Measurements from ENCODE around the gene CEP19. TPM values are rescaled to one million over a fixed set of nuclear protein-coding genes. Genes with fewer than 3 reads are reported as not detected.

Gene CEP19
- total RNA-seq, 1 experiment from 2014 or later = 1.3 TPM

DNA sequence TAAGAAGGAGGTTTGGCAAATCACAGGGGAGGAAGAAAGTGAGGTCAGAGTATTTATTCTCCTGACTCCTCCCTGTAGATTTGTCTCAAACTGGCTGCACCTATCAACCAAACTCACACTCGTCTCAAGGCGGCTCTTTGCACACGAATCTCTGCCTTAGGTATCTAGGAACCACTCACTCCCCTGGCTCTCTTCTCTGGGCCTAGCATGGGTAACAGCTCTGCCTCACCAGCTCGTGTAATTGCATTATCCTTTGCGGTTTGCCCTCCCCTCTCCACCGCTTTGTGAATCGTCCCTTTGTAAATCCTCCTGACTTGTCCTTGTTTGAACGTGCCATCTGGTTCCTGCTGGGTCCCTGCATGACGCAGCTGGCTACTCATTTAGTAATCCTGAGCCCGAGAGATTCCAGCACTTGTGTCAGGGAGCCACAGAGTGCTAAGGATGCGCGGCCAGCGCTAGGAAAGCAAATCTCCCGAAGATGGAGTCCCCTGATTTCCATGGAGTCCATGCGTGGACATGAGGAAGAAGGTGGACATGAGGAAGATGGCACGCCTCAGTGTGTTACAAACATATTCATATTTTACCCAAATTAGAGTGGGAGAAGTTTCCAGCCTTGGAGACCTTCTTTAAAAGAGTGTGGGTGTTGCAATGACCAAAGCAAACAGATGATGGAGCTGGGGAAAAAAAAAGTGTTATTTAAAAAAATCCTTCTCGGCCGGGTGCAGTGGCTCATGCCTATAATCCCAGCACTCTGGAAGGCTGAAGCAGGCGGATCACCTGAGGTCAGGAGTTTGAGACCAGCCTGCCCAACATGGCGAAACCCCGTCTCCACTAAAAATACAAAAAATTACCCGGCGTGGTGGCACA lies 45.8 kb downstream of the CEP19 start:
- H4K91ac ChIP-seq (ENCODE audit: insufficient read length, low read depth, low read length) = no peak overlapping the region
- H3K79me1 ChIP-seq (ENCODE audit: insufficient read depth, low read depth, low read length, poor library complexity, severe bottlenecking) = no peaks in the 10 kb centered on the region
- H2AK5ac ChIP-seq (ENCODE audit: insufficient read length, low read length) = no peak overlapping the region
- TF ChIP-seq, protein P1, sequence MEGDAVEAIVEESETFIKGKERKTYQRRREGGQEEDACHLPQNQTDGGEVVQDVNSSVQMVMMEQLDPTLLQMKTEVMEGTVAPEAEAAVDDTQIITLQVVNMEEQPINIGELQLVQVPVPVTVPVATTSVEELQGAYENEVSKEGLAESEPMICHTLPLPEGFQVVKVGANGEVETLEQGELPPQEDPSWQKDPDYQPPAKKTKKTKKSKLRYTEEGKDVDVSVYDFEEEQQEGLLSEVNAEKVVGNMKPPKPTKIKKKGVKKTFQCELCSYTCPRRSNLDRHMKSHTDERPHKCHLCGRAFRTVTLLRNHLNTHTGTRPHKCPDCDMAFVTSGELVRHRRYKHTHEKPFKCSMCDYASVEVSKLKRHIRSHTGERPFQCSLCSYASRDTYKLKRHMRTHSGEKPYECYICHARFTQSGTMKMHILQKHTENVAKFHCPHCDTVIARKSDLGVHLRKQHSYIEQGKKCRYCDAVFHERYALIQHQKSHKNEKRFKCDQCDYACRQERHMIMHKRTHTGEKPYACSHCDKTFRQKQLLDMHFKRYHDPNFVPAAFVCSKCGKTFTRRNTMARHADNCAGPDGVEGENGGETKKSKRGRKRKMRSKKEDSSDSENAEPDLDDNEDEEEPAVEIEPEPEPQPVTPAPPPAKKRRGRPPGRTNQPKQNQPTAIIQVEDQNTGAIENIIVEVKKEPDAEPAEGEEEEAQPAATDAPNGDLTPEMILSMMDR (conservative IDR thresholded peaks at IDR 0.05) = peak; percentile 15; the same call in 1 of the 3 replicates
- Mint-ChIP-seq H3K9me3 (no peaks in the 10 kb centered on the region; a peak in 1 of 5 replicates), H3K4me3 (peak overlapping the region; percentile 6 to 24), H3K4me1 (peaks cover 27 to 37% of the 10 kb centered on the region in 2 experiments), H3K36me3 (ENCODE audit: insufficient read depth in 1 of 3, low read depth in 3 of 3) (peaks cover 0 to 2% (median 0%) of the 10 kb centered on the region in 3 experiments; a peak in 1 of 7 replicates), H3K27me3 (ENCODE audit: low read depth) (peaks cover 6% of the 10 kb centered on the region), H3K27ac (peak overlapping the region; percentile 96 to 99 (median 97))
- no peaks in the 10 kb centered on the region for H3K79me2 ChIP-seq (ENCODE audit: insufficient read depth, low read length)
- H3K27ac ChIP-seq (ENCODE audit: insufficient read length, low read depth, low read length) = peak overlapping the region; percentile 61
- no peak overlapping the region for H2BK20ac ChIP-seq (ENCODE audit: low read depth, low read length, poor library complexity, severe bottlenecking)
- no peak overlapping the region for H3K23ac ChIP-seq (ENCODE audit: insufficient read length, low read depth, low read length)
- H4K20me1 ChIP-seq (ENCODE audit: control insufficient read depth, insufficient read depth, insufficient read length) = no peaks in the 10 kb centered on the region
- no peak overlapping the region for H3T11ph ChIP-seq (ENCODE audit: low read length)
- DNase-seq = peak; percentile 90
- no peak overlapping the region for H4K5ac ChIP-seq (ENCODE audit: insufficient read length, low read depth, low read length)
- no peaks in the 10 kb centered on the region for H3K9me3 ChIP-seq (ENCODE audit: control insufficient read depth, low read depth, low read length)
- no peak overlapping the region for H2BK15ac ChIP-seq (ENCODE audit: low read depth, low read length)
- WGBS (ENCODE audit: extremely low coverage, insufficient read length, low lambda C conversion rate) = no CpG with 5 or more reads among the region's 23 CpGs
- H3K23me2 ChIP-seq (ENCODE audit: insufficient read length, low read depth, low read length, poor library complexity, severe bottlenecking) = no peaks in the 10 kb centered on the region
- H3K18ac ChIP-seq (ENCODE audit: insufficient read length, low read depth, low read length) = peak overlapping the region; percentile 76
- no peak overlapping the region for H3K9ac ChIP-seq (ENCODE audit: extremely low read depth, insufficient read length, low read length)
- H2BK120ac ChIP-seq (ENCODE audit: low read depth, low read length, poor library complexity, severe bottlenecking) = no peak overlapping the region
- no peak overlapping the region for H2BK5ac ChIP-seq (ENCODE audit: insufficient read length, low read length)
- H3K4me1 ChIP-seq (ENCODE audit: insufficient read depth, low read length) = peaks cover 6% of the 10 kb centered on the region; the same call in 1 of the 2 replicates
- no peak overlapping the region for H3K56ac ChIP-seq (ENCODE audit: insufficient read length, low read depth, low read length)
- no peak overlapping the region for H3K4ac ChIP-seq (ENCODE audit: low read depth, low read length)
- no peaks in the 10 kb centered on the region for H3K27me3 ChIP-seq (ENCODE audit: insufficient read depth, low read length)
- no peak overlapping the region for H3K14ac ChIP-seq (ENCODE audit: insufficient read depth, low read length)
- no peak overlapping the region for H2BK12ac ChIP-seq (ENCODE audit: insufficient read length, low read depth, low read length)
- no peak overlapping the region for H2AFZ ChIP-seq (ENCODE audit: low read length)
- peak overlapping the region; percentile 20 for H3K4me2 ChIP-seq (ENCODE audit: insufficient read depth, insufficient read length, low read length)
- no peak overlapping the region for H4K8ac ChIP-seq (replicated peaks; ENCODE audit: insufficient read length, low read depth, low read length)
